HepG2 (cell line): ENCODE data around the gene THSD4.

Experiments
- HDAC6 ChIP-seq: fragments of 200-600 bp; sonication (generic); IDR thresholded peaks from 2 replicates; pipeline ENCODE4 v1.7.0; 2017; ENCODE audit warnings: mild to moderate bottlenecking, antibody characterized with exemption, low read length, low read depth
- HNF4G ChIP-seq, 2 experiments: sonication (generic) in 1 of 2; formaldehyde crosslinking in 1 of 2; IDR thresholded peaks; 2 replicates each; pipeline versions ENCODE4 v1.4.0 to v1.6.1; 2011 to 2020; ENCODE audit warnings: borderline replicate concordance in 2 of 2, low read depth in 2 of 2, mild to moderate bottlenecking in 2 of 2, low read length in 1 of 2, missing genetic modification reagents in 1 of 2, moderate library complexity in 1 of 2

DNA sequence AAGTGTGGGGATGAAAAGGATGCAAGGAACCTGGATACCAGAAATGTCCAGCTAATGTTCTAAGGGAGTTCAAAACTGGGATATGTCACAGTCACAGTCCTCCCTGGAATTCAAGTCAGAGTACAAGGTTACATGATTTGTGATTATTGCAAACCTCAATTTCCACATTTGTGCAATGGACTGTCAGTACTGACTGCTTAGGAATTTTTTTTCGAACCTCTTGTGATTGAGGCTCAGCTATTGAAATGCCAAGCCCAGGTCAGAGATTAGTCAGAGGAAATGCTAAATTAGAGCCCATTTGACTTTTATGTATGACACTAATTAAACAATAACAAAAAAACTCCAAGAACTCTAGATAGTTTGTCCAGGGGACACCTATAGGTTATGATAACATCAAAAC lies 210.2 kb downstream of the THSD4 start:
- TF ChIP-seq HNF4G (IDR thresholded peaks at IDR 0.05; ENCODE audit: borderline replicate concordance, low read depth, low read length) (no peak), HNF4G (CRISPR knock-in tag; IDR thresholded peaks at IDR 0.05; ENCODE audit: borderline replicate concordance, low read depth) (no peak), HDAC6 (no peak)
